ENCODE data around the gene MFSD2B.

DNA sequence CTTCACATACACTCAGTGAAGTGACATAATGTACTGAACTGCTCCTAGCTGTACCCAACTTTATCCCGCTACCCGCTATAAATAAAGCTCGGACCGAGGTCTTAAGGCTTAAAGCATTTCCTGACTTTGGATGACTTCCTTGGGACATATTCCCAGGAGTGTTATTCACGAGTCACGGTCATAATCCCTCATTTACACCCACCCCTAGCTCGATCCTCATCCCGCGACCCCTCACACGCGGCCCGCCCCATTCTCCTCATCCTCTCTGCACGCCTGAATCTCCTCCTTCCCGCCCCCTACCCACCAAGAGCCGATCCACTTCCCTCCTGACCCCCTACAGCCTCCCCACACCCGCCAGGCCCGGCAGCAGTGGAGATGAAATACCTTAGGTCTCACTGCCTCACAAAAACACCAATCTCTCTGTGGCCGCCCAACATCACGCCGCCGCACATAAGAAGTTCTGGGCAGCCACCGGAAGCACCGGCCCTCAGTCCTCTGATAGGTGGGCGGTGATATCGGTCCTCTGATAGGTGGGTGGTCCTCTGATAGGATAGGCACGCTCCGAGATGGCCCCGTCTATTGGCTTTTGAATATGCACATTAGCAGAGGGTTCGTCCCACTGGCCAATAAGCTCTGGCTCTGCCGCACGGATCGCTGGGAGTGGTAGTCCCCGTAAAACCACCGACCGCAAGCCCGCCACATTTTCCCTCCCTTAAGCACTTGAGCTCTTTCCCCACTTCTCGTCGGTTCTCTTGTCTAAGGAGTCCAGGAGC is 37.2 kb downstream of the MFSD2B start, which contains the start of gene WDCP:
- TF ChIP-seq EZH2 (IDR thresholded peaks at IDR 0.05; ENCODE audit: low read length, missing control alignments), result no peak
- TF ChIP-seq, protein P1, sequence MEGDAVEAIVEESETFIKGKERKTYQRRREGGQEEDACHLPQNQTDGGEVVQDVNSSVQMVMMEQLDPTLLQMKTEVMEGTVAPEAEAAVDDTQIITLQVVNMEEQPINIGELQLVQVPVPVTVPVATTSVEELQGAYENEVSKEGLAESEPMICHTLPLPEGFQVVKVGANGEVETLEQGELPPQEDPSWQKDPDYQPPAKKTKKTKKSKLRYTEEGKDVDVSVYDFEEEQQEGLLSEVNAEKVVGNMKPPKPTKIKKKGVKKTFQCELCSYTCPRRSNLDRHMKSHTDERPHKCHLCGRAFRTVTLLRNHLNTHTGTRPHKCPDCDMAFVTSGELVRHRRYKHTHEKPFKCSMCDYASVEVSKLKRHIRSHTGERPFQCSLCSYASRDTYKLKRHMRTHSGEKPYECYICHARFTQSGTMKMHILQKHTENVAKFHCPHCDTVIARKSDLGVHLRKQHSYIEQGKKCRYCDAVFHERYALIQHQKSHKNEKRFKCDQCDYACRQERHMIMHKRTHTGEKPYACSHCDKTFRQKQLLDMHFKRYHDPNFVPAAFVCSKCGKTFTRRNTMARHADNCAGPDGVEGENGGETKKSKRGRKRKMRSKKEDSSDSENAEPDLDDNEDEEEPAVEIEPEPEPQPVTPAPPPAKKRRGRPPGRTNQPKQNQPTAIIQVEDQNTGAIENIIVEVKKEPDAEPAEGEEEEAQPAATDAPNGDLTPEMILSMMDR (conservative IDR thresholded peaks at IDR 0.05 in 1 of 2, IDR thresholded peaks at IDR 0.05 in 1 of 2; ENCODE audit: low read depth in 1 of 2, low read length in 2 of 2), result no peak

All from fibroblast of lung (primary cell).